Amygdala (tissue), 56 donors: Measurements from ENCODE around the gene E2F2.
"Not testable (repeated sequence)": the region's sequence is repeated elsewhere in the genome, so short reads cannot be mapped to it uniquely, and the experiment has no call there.

Experiments used
- DNase-seq, 56 donors: peaks; one replicate each; lab custom pipeline; 2025; lab: John Stamatoyannopoulos, UW

Gene E2F2

GRCh38 chr1:23527366-23527765 is 3.7 kb downstream of the E2F2 start:
- no peak for DNase-seq

DNA sequence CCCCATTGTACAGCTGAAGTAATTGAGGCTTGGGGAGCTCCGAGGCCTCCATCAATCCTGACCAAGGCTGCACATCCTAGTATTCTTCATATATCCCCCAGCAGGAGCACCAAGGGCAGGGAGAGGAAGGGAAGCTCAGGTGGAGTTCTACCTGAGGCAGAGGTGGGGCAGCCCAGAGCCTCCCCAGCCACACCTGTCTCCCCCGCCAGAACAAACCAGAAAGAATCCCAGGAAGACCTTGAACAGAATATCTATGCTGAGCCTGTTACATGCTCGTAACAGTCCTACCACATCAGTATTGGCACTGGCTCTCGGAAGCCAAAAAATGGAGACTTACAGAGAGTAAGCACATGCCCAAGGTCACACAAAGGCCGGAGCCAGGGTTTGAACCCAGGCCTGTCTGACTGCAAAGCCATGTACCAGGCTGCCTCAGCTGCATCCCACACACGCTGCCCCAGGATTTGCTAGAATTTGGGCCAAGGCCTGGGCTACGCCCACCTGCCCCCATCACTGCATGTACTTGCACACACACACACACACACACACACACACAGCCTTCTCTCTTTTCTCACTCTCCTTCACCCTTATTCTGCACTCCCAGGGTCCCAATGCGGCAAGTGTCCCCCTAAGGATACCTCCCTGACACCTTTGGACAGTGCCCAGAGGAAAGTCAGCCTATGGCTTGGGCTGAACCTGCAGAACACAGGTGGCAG is 4.5 kb downstream of the E2F2 start:
- no peak for DNase-seq

GRCh38 chr1:23525558-23526250 is 5.3 kb downstream of the E2F2 start:
- DNase-seq: no peak

DNA sequence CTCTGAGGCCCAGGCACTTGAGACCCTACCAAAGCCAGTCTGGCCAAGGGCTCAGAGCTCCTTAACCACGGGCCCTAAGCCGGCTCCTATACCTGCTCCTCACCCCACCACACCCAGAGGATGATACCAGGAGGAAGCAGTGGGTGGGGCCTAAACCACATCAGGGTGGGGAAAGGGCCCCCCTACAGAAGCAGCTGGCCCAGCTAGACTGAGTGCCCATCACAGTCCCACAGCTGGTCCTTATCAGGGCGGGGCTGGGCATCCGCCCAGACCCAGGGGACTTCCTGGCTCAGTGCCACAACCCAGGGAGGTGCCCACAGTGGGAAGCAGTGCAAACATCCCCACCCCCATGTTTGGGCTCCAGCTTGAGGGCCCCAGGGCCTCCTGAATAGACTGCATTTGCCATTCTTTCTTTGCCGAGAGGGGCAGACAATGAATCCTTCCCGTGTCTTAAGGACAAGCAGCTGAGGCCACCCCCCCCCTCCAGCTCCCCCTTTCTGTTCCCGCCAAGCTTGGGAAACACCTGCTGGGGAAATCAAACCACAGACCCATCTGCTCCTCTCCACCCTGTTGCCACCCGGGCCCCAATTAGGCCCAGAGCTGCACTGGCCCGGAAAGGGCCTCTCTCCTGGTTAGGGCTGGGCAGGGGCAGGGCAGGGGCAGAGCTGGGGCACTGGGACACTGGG is 6.2 kb downstream of the E2F2 start:
- no peak for DNase-seq

DNA sequence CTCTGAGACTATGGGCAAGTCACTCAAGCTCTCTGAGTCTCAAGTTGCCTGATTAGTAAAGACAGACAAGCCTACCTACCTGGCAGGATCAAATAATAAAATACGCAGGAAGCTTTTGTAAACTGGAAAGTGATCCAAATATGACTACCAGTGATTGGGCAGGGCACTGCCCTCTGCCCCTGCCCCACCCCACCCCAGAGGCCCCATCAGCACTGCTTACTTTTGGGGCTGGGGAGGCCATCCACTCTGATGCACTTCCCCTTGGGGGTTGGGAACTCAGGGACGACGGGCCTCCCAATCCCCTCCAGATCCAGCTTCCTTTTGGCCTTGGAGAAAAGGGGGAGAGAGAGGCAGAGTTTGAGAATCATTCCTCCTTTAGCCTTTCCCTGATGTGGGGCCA is 6.9 kb downstream of the E2F2 start:
- DNase-seq: no peak

DNA sequence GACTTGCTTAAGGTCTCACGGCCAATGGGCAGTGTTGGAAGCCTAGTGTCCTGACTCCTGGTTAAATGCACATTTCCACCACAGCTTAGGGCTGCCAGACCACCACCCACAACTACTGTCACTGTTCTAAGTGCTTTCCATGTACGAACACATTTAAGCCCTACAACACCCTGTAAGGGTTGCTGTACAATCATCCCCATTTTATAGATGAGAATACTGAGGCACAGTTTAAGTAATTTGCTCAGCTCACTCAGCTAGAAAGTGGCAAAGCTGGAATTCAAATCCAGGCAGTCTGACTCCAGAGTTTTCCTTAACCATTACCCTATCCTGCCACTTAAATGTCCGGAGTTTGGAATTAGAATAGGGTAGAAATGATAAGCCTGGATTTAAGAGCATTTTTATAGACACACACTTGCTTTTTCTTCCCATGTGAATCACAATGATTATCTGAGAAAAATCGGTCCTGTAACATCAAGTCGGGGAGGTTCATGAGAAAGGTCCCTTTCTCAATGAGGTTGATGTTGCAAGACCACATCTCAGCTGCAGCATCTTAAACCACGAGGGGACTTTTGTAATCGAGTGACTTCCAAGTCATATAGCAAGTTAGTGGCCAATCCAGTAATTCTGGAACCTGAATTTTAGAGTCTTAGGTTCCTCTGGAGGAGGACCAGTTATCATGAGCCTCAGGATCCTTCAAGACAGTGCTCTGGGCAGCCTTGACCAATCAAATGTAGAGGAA is 8.6 kb downstream of the E2F2 start:
- DNase-seq: no peak

GRCh38 chr1:23521588-23521987 is 9.4 kb downstream of the E2F2 start:
- no peak for DNase-seq

DNA sequence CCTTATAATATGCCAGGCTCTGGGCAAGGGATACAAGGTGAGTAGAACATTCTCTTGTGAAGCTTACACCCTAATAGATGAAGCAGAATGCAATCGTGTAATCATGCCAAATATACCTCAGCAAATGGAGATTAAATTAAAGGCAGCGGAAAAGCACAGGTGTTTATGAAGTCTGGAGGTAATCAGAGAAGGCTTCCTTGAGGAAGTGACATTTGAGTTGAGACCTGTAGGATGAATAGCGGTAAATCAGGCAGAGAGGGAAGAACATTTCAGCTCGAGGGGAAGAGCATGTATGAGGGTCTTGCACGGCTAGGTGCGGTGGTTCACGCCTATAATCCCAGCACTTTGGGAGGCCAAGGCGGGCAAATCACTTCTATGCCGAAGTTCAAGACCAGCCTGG is 13.5 kb downstream of the E2F2 start:
- DNase-seq: no peak

DNA sequence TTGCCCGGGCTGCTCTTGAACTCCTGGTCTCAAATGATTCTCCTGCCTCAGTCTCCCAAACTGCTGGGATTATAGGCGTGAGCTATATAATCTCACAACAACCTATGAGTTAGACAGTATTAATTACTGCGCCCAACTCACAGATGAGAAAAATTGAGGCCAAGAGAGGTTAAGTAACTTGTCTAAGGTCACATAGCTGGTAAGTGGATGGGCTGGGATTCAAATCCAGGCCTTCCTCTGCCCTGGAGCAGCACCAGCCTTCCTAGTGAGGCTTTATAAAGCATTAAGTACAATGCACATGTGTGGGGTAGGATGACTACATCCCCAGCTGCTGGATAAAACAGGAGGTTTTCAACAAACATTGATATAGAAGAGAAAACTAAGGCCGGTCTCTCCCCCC is 15.1 kb downstream of the E2F2 start:
- DNase-seq: no peak

DNA sequence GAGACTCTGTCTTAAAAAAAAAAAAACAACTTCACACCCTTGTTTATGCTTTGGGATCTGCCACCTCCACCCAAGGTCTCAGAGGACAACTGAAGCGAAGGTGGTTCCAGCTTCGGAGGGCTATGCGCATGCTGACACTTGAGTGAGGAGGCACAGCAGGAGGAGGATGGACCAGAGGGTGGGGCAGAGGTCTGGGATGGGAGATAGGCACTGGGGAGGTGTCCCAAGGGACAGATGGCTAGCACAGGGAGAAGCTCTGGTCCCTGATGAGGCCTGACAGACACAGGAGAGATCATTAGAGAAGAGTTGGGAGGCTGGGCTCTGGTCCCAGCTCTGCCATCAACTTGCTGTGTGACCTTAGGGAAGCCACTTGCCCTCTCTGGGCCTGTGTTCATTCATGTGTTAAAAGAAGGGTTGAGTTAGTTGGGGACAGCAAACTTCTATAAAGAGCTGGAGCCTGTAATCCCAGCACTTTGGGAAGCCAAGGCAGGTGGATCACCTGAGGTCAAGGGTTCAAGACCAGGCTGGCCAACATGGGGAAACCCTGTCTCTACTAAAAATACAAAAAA is 16.8 kb downstream of the E2F2 start:
- DNase-seq: no peak

DNA sequence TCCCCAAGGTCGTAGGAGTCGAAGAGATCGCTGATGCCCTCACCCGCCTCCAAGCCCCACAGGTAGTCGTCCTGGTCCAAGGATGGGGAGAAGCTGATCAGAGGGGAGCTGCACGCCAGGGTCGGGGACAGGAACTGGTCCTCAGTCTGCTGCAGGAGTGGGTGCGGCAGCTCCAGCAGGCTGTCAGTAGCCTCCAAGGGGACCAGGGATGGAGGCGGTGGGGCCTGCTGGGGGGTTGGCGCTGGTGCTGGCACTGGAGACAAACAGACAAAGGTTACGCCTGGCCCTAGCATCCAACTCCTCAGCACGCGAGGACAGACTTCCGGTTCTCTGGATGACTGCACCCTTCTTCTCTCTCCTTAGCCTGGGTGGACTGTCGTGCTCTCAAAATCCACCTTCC is 21.1 kb downstream of the E2F2 start:
- no peak for DNase-seq

DNA sequence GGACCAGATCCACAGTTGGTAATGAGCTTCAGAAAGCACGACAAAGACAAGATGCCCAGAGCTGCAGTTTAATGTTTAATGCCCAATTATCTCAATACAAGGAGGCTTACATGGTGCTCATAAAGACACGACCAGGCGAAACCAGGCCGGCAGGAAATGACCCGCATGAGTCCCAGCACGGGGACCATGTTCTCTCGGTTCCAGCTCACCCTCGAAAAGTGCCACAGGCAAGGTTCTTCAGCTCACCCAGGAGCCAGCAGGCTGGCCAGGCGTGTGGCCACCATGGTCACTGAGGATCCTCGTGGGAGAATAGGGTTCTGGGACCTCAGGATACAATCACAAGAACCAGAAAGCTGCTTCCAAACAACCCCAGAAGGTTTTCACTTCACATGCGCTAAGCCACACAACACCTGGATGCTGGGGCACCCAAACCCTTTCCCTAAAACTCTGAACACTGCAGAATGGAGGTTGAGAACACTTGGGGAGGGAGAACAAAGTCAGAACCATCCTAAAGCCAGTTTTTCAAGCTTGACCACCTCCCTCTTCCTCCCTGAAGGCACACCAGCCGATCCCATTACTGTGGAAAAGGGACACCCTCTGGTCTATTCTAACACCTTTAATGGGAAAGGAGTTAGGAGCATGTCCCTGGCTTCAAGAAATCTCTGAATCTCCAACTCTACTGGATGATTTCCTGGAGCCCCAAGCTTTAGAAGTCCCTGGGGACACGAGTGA is 24.5 kb downstream of the E2F2 start:
- DNase-seq: no peak

DNA sequence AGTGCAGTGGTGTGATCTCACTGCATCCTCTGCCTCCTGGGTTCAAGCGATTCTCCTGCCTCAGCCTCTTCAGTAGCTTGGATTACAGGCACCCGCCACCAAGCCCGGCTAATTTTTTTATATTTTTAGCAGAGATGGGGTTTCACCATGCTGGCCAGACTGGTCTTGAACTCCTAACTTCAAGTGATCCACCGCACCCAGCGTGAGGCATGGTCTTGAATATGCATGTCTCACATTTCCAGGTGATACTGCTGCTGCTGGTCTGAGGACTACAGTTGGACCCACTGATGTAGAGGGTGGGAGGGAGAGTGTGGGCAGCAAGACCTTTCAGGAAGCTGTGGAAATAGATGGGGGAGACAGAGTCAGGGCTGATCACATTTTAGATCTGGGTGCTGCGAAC is 25.2 kb downstream of the E2F2 start:
- DNase-seq: no peak

DNA sequence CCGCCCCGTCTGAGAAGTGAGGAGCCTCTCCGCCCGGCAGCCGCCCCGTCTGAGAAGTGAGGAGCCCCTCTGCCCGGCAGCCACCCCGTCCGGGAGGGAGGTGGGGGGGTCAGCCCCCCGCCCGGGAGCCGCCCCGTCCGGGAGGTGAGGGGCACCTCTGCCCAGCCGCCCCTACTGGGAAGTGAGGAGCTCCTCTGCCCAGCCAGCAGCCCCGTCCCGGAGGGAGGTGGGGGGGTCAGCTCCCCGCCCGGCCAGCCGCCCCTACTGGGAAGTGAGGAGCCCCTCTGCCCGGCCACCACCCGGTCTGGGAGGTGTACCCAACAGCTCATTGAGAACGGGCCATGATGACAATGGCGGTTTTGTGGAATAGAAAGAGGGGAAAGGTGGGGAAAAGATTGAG is 26.9 kb downstream of the E2F2 start:
- not testable (repeated sequence) for DNase-seq

- DNase-seq: no peak
Observed at GRCh38 chr1:23502951-23503350, 28.1 kb downstream of the E2F2 start.

DNA sequence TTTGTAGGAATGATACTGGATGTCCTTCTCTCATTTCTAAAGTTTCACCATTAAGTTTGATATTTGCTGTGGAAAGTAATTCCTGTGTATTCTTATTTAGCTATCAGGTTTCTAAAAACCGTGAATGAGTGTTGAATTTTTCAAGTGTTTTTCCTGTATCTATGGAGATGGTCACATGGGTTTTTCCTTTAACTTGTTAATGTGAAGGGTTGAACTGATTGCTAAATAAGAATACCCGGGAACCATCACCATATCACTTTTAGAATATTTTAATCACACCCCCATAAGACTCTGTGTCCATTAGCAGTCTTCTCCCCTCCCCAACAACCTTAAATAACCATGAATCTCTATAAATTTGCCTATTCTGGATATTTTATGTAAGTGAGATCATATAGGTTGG is 30.6 kb downstream of the E2F2 start:
- DNase-seq: no peak

DNA sequence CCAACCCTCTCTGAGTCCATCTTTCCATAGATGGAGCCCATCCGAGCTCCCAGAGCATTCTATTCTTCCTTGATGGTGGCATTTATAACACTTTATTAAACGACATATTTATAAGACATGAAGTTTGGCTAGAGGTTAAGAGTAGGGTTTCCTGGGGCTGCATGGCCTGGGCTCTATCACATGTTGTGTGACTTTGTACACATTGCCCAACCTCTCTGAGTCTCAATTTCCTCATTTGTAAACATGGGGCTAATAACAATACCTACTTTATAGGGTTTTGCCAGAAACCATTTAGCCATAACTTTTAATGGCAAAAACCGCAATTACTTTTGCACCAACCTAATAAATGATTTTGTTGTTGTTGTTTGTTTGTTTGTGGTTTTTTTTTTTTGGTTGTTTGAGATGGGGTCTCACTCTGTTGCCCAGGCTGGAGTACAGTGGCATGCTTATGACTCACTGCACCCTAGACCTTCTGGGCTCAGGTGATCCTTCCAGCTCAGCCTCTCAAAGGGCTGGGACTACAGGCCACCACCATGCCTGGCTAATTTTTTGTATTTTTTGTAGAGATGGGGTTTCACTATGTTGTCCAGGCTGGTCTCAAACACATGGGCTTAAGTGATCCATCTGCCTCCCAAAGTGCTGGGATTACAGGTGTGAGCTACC is 33.1 kb downstream of the E2F2 start:
- DNase-seq: no peak

DNA sequence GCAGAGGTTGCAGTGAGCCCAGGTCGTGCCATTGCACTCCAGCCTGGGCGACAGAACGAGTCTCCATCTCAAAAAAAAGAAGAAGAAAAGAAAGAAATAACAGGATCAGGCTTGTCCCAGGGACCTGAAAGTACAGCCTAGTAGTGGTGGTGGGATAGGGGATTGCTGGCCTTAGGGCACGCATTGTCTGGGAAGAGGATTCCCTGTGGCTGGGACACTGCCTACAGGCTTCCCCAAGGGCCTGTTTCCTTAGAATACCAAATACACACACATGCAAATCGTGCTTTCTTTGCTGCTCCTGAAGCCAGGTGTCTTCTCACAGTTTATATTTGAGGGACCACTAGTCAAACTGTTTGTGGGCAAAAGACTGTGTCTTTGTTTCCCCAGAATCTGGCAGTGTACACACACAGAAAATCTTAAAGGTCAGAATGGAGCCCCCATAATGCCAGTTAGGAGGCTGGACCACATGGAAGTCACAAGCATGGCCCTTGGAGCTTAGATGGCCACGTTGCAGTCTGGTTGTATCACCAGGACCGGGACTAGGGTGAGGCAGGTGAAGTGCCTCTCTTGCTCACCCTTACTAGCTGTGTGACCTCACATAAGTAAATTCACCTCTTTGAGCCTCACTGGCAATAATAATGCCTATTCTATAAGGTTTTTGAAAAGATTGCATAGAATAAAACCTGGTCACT is 34.4 kb downstream of the E2F2 start:
- no peak for DNase-seq

DNA sequence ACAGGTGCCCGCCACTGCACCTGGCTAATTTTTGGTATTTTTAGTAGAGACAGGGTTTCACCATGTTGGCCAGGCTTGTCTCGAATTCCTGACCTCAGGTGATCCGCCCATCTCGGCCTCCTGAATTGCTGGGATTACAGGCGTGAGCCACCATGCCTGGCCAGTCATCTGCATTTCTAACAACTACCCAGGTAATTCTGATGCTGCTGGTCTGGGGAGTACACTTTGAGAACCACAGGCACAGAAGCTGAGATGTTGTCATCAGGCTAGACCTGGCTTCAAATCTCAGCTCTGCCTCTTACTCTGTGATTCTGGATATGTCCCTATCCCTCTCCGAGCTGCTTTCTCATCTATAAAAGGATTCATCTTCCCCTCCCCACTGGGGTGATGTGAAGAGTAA is 36.2 kb downstream of the E2F2 start:
- DNase-seq: not testable (repeated sequence)
